ENCODE results near the gene TMEM200C. TPM values are rescaled to one million over a fixed set of nuclear protein-coding genes. Genes with fewer than 3 reads are reported as not detected.

The TMEM200C gene
- total RNA-seq (ENCODE audit: low replicate concordance) = 0.33 and 0.36 TPM in 2 replicates

DNA sequence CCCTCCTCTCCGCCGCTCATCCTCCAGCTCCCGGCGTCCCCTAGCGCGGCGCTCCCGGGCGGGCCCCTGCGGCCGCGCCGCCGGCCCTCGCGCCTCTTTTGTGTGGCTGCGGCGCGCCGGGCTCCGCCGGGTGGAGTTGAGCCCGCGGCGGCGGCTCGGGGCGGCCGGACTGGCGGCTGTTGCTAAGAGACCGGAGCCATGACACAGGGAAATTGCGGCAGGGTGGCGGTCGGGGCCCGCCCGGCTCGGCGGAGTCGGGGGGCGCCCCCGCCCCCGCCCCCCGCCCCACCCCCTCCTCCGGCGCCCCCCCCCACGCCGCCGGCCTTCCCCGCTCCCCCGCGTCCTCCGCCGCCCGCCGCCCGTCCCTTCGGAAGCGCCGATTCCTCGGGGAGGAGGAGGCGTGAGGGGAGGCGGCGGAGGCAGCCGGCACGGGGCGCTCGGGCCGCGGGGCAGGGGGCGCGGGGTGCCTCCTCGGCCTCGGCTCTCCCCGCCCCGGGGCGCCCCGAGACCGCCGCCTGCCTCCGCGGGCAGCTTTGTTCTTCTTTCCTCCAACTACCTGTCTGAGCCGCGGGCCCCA is at the start of gene TMEM200C:
Gene TMEM200C, minus strand, starts transcription at position 224 of the 577 bp plus-strand sequence. CDS start 3,459 bp downstream, outside the sequence.
- peak within 1 kb of the TSS; percentile 44 for H3K4me3 ChIP-seq (ENCODE audit: low read depth, low read length)
- DNase-seq (ENCODE audit: low read depth) = no peak

GRCh38 chr18:5944448-5944847 is 49.1 kb upstream of the TMEM200C start:
- no peak for TF ChIP-seq CTCF (IDR thresholded peaks at IDR 0.05; ENCODE audit: insufficient read depth, low read length)
- no peak for DNase-seq (ENCODE audit: low read depth)
- no peak overlapping the region for H3K4me3 ChIP-seq (ENCODE audit: low read depth, low read length)

More for the DNA sequence above, at the start of gene TMEM200C:
- no peak for TF ChIP-seq CTCF (IDR thresholded peaks at IDR 0.05; ENCODE audit: insufficient read depth, low read length)

- no peak overlapping the region for H3K4me3 ChIP-seq (ENCODE audit: low read depth, low read length)
- peak; percentile 17 for DNase-seq (ENCODE audit: low read depth)
- no peak for TF ChIP-seq CTCF (IDR thresholded peaks at IDR 0.05; ENCODE audit: insufficient read depth, low read length)
Observed at GRCh38 chr18:5943514-5943913, 48.2 kb upstream of the TMEM200C start.

DNA sequence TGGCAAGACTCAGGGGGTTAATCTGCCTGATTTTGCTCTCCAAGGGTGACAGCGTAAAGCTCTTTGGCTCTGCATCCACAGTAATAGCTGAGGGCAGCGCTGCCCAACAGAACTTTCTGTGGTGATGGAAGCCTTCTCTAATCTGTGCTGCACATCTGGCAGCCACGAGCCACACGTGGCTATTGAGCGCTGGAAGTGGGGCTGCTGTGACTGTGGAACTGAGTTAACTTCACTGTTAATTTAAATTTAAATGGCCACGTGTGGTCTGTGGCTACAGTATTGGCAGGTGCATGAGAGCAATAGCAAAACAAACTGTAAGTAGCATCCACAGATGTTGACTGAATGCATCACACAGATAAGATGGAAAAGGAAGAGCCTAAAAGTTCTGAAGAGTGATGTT is 47.3 kb upstream of the TMEM200C start:
- no peak for TF ChIP-seq CTCF (IDR thresholded peaks at IDR 0.05; ENCODE audit: insufficient read depth, low read length)
- no peak for DNase-seq (ENCODE audit: low read depth)
- no peak overlapping the region for H3K4me3 ChIP-seq (ENCODE audit: low read depth, low read length)

GRCh38 chr18:5941890-5942289 is 46.6 kb upstream of the TMEM200C start:
- DNase-seq (ENCODE audit: low read depth) = no peak
- no peak overlapping the region for H3K4me3 ChIP-seq (ENCODE audit: low read depth, low read length)
- no peak for TF ChIP-seq CTCF (IDR thresholded peaks at IDR 0.05; ENCODE audit: insufficient read depth, low read length)

- TF ChIP-seq CTCF (IDR thresholded peaks at IDR 0.05; ENCODE audit: insufficient read depth, low read length) = no peak
- DNase-seq (ENCODE audit: low read depth) = no peak
- no peak overlapping the region for H3K4me3 ChIP-seq (ENCODE audit: low read depth, low read length)
Observed at GRCh38 chr18:5939801-5940667, 44.7 kb upstream of the TMEM200C start.

Measured in fibroblast of the aortic adventitia (primary cell).